Panc1 (cell line): ENCODE data around the gene GRAMD4. TPM values are rescaled to one million over a fixed set of nuclear protein-coding genes. Genes with fewer than 3 reads are reported as not detected.

Experiments
- ATAC-seq: fragments of 200-7000 bp; cut with Tn5 transposase; 2 replicates; pipeline ENCODE4 v1.9.1; 2020; ENCODE audit warnings: mild to moderate bottlenecking, moderate library complexity
- BruUV-seq: library from RNA; stranded (reverse); fragments of 400-500 nt; replicated peaks from 2 replicates; lab custom pipeline; 2021; lab: Mats Ljungman, UMichigan
- CTCF ChIA-PET: fragments of 300-600 bp; sonication (Branson Sonifier 250); formaldehyde crosslinking; loops from one replicate; lab custom pipeline; 2022; ENCODE audit warnings: antibody characterized with exemption; lab: Charles Lee
- POLR2A ChIA-PET: fragments of 300-600 bp; sonication (Branson Sonifier 250); formaldehyde crosslinking; loops from one replicate; lab custom pipeline; 2022; ENCODE audit warnings: antibody characterized with exemption; lab: Charles Lee
- DNase-seq: peaks from one replicate; pipeline ENCODE4 v3.0.0-alpha.2; 2010; ENCODE audit warnings: low read depth, low spot score
- H3K27ac ChIP-seq: 2 replicates; pipeline ENCODE4 v1.5.1; 2011; ENCODE audit warnings: mild to moderate bottlenecking, low read length, inconsistent platforms
- H3K27me3 ChIP-seq: fragments of 200-500 bp; sonication (Bioruptor generic); 2 replicates; pipeline ENCODE4 v1.6.0; 2014; ENCODE audit warnings: low read length, inconsistent platforms; ENCODE audit not compliant: control insufficient read depth, insufficient read depth
- H3K36me3 ChIP-seq: fragments of 200-500 bp; sonication (Bioruptor generic); 2 replicates; pipeline ENCODE4 v1.5.1; 2014; ENCODE audit warnings: inconsistent platforms, mild to moderate bottlenecking, low read length, moderate library complexity; ENCODE audit not compliant: control insufficient read depth, insufficient read depth
- H3K4me1 ChIP-seq: 2 replicates; pipeline ENCODE4 v1.5.1; 2011; ENCODE audit warnings: inconsistent platforms, mild to moderate bottlenecking, low read length, moderate library complexity; ENCODE audit not compliant: control insufficient read depth, insufficient read depth
- H3K4me3 ChIP-seq, 2 experiments: 2 replicates each; pipeline ENCODE4 v1.5.1; 2011 to 2012; ENCODE audit warnings: low read depth in 2 of 2, low read length in 2 of 2, mild to moderate bottlenecking in 2 of 2, inconsistent platforms in 1 of 2, moderate library complexity in 1 of 2
- H3K9me3 ChIP-seq: fragments of 200-500 bp; sonication (Bioruptor generic); 2 replicates; pipeline ENCODE4 v1.5.1; 2014; ENCODE audit warnings: low read depth, mild to moderate bottlenecking, inconsistent platforms, low read length, moderate library complexity; ENCODE audit not compliant: control insufficient read depth, insufficient read depth
- POLR2AphosphoS5 ChIP-seq: IDR thresholded peaks from 2 replicates; pipeline ENCODE4 v1.6.1; 2012; ENCODE audit warnings: mild to moderate bottlenecking, low read depth, low read length, moderate library complexity
- SIN3A ChIP-seq: IDR thresholded peaks from 2 replicates; pipeline ENCODE4 v1.6.1; 2012; ENCODE audit warnings: low read depth, mild to moderate bottlenecking, low read length, moderate library complexity, borderline replicate concordance; ENCODE audit not compliant: insufficient read depth
- TCF7L2 ChIP-seq: IDR thresholded peaks from 2 replicates; pipeline ENCODE4 v1.6.1; 2011; ENCODE audit warnings: mild to moderate bottlenecking, low read depth, low read length, inconsistent platforms
- in situ Hi-C: cut with HindIII; loops from 2 replicates; pipeline ENCODE4 v1.10.0; 2016; ENCODE audit warnings: low sequenced_read_pairs, low pct_unique_long_range_greater_than_20kb
- intact Hi-C: fragments of 100-400 bp; cut with micrococcal nuclease; formaldehyde crosslinking; loops from one replicate; pipeline ENCODE4 v1.10.0; 2022; ENCODE audit not compliant: unreplicated experiment
- total RNA-seq: library from RNA; stranded (reverse); gene quantifications from one replicate; pipeline ENCODE4 v1.2.1, GENCODE V29; 2021; ENCODE audit not compliant: unreplicated experiment
- TF ChIP-seq, protein P1 (sequence below): fragments of 450-650 bp; IDR thresholded peaks from 2 replicates; pipeline ENCODE4 v1.5.1; 2017; ENCODE audit warnings: mild to moderate bottlenecking
- TF ChIP-seq, protein P2 (sequence below), 2 experiments: IDR thresholded peaks; 2 replicates each; pipeline ENCODE4 v1.6.1; 2011 to 2012; ENCODE audit warnings: low read depth in 2 of 2, control low read depth in 1 of 2, low read length in 1 of 2, mild to moderate bottlenecking in 1 of 2, moderate library complexity in 1 of 2; ENCODE audit not compliant: insufficient read depth in 1 of 2

GRAMD4 gene
- total RNA-seq, 1 experiment from 2014 or later = 30.8 TPM

DNA sequence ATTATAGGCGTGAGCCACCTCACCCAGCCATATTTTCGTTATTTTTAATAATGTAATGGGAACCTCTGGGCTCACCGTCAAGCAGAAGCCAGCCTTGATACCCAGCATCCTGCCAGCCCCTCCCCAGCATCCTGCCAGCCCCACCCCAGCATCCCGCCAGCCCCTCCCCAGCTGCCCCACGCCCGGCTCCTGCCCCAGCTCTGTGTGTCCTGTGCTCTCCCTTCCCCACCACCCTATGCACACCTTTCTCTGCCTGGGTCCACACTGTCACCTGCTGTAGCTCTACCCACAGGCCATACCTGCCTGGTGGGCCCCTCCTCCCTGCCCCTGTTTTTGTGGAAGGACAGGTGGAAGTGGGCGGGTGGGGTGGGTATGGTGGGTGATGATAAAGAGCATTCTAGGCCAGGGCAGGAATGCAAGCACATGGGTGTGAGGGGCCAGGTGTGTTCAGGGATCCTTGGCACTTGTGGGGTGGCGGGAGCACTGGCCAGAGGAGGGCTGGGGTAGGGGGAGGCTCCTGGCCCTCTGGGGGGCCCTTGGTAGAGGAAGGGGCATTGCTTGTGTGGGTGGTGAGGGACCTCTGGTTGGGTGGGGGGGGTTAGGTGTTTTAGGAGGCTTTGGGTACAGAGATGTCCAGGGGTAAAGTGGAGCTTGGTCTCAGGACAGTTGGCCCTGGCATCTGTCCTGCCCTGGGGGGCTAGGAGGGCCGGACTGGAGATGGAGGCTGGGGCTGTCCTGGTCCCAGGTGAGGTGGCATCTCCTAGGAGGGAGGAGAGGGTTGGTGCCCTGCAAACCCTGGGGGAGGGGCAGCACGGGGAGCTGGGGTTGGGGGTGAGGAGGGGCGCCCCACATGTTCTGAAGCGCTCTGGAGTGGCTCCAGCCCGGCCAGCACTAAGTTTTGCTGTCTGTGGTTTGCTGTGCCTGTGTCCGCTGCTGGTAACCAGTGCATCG lies 25.9 kb upstream of the GRAMD4 start:
- TF ChIP-seq POLR2AphosphoS5 (no peak), SIN3A (no peak), TCF7L2 (no peak)
- TF ChIP-seq, protein P1, sequence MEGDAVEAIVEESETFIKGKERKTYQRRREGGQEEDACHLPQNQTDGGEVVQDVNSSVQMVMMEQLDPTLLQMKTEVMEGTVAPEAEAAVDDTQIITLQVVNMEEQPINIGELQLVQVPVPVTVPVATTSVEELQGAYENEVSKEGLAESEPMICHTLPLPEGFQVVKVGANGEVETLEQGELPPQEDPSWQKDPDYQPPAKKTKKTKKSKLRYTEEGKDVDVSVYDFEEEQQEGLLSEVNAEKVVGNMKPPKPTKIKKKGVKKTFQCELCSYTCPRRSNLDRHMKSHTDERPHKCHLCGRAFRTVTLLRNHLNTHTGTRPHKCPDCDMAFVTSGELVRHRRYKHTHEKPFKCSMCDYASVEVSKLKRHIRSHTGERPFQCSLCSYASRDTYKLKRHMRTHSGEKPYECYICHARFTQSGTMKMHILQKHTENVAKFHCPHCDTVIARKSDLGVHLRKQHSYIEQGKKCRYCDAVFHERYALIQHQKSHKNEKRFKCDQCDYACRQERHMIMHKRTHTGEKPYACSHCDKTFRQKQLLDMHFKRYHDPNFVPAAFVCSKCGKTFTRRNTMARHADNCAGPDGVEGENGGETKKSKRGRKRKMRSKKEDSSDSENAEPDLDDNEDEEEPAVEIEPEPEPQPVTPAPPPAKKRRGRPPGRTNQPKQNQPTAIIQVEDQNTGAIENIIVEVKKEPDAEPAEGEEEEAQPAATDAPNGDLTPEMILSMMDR = no peak
- TF ChIP-seq, protein P2, sequence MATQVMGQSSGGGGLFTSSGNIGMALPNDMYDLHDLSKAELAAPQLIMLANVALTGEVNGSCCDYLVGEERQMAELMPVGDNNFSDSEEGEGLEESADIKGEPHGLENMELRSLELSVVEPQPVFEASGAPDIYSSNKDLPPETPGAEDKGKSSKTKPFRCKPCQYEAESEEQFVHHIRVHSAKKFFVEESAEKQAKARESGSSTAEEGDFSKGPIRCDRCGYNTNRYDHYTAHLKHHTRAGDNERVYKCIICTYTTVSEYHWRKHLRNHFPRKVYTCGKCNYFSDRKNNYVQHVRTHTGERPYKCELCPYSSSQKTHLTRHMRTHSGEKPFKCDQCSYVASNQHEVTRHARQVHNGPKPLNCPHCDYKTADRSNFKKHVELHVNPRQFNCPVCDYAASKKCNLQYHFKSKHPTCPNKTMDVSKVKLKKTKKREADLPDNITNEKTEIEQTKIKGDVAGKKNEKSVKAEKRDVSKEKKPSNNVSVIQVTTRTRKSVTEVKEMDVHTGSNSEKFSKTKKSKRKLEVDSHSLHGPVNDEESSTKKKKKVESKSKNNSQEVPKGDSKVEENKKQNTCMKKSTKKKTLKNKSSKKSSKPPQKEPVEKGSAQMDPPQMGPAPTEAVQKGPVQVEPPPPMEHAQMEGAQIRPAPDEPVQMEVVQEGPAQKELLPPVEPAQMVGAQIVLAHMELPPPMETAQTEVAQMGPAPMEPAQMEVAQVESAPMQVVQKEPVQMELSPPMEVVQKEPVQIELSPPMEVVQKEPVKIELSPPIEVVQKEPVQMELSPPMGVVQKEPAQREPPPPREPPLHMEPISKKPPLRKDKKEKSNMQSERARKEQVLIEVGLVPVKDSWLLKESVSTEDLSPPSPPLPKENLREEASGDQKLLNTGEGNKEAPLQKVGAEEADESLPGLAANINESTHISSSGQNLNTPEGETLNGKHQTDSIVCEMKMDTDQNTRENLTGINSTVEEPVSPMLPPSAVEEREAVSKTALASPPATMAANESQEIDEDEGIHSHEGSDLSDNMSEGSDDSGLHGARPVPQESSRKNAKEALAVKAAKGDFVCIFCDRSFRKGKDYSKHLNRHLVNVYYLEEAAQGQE (IDR thresholded peaks at IDR 0.05; ENCODE audit: insufficient read depth in 1 of 2, low read depth in 2 of 2, low read length in 1 of 2) = no peak
- Histone ChIP-seq H3K9me3 (no peaks in the 10 kb centered on the region), H3K27ac (no peak overlapping the region), H3K4me3 (no peak overlapping the region), H3K27me3 (no peaks in the 10 kb centered on the region), H3K36me3 (no peaks in the 10 kb centered on the region), H3K4me1 (peaks cover 7% of the 10 kb centered on the region)
- ChIA-PET CTCF (no interaction called here), POLR2A (no interaction called here)
- in situ Hi-C loops = no loop called here
- no peak for ATAC-seq
- no peak for DNase-seq
- no TSS peak for BruUV-seq
- intact Hi-C loops = no loop called here

DNA sequence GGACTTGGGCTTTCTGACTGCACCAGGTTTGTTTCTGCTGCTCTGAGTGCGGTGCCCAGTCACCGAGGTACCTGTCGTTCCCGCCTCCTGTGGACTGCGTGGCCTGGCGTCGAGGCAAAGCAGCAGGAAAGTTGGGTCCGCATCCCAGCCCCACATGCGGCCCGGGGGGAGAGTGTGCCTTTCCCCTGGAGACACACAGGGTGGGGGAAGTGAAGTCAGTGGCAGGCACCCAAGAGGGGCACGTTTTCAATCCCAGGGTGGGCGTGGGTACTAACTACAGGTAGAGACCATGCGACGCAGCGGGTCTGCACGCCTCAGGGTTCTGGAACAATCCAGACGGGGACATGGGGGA lies 25.3 kb upstream of the GRAMD4 start:
- CTCF ChIA-PET = no interaction called here
- H3K27ac ChIP-seq = no peak overlapping the region

More for the DNA sequence above, 25.3 kb upstream of the GRAMD4 start:
- Histone ChIP-seq H3K4me1 (peaks cover 7% of the 10 kb centered on the region), H3K36me3 (no peaks in the 10 kb centered on the region), H3K4me3 (no peak overlapping the region), H3K27me3 (no peaks in the 10 kb centered on the region), H3K9me3 (no peaks in the 10 kb centered on the region)
- no TSS peak for BruUV-seq
- ATAC-seq = no peak
- intact Hi-C loops = no loop called here
- in situ Hi-C loops = no loop called here
- TF ChIP-seq SIN3A = no peak
- TF ChIP-seq, protein P2 (IDR thresholded peaks at IDR 0.05; ENCODE audit: insufficient read depth in 1 of 2, low read depth in 2 of 2, low read length in 1 of 2) = no peak
- no peak for TF ChIP-seq TCF7L2
- no peak for TF ChIP-seq POLR2AphosphoS5
- TF ChIP-seq, protein P1 = no peak
- POLR2A ChIA-PET = no interaction called here
- no peak for DNase-seq
